Stimulated activated CD4-positive, alpha-beta T cell treated with anti-CD3 and anti-CD28 coated beads, Interleukin-4, amount 100 ng/mL, for 24 hours (primary cell): Measurements from ENCODE around the gene MAN2B2.

Experiments
- DNase-seq: peaks from one replicate; pipeline ENCODE4 v3.0.0-alpha.2; 2020

The MAN2B2 gene

DNA sequence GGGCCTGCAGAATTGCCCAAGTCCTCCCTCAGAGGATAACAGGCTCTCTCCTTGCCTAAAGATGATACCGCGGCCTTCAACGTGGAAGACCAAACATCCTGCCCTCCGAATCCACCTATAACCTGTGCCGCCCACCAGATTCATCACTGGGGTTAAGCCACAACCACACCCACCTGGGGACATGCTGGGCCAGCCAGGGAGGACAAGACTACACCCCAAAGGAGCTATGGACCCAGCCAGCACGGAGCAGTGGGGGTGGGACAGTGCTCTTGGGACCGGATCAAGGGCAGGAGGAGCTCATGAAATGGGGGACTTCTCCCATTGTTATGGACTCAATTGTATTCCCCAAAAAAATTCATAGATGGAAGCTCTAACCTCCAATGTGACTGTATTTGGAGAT lies 6.8 kb upstream of the MAN2B2 start:
- DNase-seq: no peak

DNA sequence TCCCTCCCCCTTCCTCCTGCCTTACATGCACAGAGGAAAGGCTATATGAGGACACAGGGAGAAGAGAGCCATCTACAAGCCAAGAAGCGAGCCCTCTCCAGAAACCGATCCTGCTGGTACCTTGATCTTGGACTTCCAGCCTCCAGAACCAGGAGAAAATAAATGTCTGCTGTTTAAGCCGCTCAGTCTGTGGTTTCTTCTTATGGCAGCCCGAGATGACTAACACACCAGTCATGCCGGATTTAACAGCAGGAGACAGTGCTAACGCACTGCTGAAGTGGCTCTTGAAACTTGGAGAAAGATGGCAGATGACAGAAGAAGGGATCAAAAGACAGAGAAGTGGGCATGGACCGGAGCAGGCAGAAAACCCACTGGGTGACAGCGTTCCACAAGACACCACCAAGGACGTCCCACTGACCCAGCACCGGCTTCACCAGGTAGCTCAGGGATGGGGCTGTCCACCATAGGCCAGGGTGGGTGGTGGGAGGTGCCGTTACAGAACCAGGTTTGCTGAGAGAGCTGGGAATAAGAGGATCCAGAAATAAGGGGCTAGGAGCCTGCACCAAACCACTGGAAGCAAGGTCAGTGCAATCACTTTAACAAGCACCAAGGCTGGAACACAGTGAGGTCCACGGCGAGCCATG lies 6.2 kb upstream of the MAN2B2 start:
- DNase-seq: no peak

DNA sequence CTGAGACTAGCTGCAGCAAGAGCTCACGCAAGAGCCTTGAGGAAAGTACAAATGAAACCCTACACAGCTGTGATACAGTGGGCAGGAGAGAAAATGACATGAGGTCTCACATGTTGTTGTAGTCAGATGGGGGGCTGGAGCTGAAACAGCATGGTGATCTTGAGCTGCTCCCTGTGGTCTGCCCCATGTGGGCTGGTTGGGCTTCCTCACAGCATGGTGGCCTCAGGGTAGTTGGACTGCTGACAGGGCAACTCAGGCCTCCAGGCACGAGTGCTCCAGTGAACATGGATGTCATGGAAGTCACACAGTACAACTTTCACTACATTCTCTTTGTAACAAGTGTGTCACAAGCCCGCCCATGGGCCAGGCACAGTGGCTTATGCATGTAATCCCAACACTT lies 3.4 kb upstream of the MAN2B2 start:
- DNase-seq: no peak

DNA sequence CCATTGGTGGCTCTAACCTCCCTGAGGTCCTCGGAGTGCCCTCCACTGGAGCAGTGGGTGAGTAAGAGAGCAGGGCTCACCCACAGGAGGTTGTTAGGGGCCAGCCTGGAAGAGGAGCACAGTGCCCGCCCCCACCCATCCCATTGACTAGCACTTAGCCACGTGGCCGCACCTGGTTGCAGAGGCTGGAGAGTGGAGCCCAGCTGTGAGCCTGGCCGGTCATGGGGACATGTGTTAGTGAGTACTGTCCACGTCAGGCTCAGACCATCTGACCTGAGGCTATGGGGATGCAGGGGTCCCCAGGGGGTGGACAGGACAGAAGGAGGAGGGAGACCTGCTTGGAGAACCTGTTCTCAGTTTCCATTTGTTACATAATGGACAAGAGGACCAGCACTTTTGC lies 1.4 kb upstream of the MAN2B2 start:
- DNase-seq: no peak

DNA sequence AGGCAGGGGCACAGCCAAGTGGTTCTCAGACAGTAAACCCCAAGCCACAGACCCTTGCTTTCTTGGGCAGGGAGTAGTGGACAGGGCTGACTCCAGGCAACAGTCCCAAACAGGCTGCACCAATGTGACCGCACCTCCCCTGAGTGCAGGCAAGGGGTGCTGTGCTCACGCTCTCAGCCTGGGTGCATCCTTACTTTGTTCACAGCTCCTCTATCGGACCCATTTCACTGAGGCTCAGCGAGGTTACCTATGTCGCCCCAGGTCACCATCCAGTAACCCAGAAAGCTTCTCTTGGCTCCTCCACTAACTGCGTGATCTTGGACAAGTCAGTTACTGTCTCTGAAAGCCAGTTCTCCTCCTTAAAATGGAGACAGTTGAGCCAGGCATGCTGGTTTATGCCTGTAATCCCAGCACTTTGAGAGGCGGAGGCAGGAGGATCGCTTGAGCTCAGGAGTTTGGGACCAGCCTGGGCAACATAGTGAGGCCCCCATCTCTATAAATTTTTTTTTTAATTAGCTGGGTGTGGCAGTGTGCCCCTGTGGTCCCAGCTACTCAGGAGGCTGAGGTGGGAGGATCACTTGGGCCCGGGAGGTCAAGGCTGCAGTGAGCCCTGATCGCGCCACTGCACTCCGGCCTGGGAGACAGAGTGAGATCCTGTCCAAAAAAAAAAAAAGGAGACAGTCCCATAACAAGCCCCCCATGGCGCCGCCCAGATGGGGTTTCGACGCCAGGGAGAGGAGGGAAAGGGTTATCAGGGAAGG lies 823 bp upstream of the MAN2B2 start:
- DNase-seq: no peak

DNA sequence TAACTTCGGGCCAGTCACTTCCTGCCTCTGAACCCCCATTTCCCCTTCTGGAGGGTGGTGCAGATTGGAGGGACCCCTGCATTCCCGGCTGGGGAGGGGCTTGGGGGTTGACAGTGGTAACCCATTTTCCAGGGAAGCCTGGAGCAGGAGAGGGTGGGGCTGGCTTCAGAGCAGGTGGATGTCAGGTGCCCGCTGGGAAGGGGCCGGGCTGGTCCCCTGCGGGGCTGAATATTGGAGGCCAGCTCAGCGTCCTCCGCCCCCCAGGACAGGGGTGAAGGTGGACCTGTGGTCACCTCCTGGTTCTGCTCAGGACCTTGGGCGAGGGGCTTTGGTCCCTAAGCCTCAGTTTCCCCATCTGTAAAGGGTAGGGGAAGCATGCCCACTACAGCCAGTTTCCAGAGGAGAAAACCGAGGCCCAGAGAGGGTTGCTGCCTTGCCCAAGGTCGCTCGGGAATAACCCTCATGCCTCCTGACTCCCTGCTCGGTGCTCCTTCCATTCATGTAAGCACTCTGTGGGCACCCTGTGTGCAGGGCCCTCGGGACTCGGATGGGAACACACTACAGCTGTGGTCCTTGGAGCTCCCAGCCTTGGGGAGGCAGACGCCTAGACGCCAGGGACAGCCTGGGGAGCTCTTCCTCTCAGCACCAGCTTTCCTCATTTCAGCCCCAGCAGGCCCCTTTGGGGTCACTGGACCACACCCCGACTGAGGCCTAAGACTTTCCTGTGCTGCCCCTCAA lies 683 bp downstream of the MAN2B2 start:
- no peak for DNase-seq

DNA sequence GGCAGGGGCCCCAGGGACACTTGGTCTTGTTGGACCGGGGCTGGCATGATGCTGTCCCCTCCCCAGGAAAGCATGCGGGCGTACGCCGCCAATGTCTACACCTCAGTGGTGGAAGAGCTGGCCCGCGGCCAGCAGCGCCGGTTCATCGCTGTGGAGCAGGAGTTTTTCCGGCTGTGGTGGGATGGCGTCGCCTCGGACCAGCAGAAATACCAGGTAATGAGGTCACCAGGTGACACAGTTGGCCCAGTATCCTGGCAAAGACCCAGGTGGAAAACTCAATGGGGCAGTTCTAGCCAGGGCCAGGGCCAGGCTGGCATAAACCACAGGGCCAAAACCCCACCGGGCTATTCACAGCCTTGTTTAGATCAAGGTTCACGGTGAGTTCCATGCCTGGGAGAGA lies 1.5 kb downstream of the MAN2B2 start:
- DNase-seq: no peak

DNA sequence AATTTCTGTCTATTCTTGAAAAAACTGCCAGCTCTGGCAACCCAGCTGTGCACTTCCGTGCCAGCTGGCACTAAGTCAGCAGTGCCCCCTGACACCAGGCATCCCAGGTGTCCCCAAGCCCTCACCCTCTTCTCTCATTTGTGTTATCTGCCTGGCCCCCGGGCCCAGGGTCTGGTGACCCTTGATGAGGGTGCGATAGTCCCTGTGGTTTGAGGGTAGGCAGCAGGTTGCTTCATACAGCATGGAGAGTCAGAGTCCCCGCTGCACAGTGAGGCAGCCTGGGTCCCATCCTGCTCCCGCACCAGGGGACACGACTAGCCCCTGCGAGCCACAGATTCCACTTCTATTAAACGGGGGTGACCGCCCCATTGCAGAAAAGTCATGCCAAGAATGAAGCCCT lies 1.9 kb downstream of the MAN2B2 start:
- no peak for DNase-seq

DNA sequence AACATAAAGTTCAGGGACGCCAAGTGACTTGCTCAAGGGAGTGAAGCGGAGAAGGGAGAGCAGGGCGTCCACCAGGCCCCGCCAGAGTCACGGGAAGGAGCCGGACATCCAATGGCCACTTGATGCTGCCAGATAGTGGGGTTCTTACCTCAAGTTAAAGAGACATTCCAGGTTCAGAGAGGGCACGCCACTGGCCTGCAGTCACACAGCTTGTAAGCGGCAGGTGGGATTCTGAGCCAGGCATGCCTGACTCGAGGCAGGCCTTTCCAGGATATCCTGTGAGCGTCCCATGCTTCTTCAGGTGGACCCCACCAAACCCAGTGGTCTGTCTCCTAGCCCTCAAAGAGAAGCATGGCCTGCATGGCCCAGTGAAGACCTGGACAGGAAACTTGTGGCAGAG lies 2.4 kb downstream of the MAN2B2 start:
- DNase-seq: no peak

DNA sequence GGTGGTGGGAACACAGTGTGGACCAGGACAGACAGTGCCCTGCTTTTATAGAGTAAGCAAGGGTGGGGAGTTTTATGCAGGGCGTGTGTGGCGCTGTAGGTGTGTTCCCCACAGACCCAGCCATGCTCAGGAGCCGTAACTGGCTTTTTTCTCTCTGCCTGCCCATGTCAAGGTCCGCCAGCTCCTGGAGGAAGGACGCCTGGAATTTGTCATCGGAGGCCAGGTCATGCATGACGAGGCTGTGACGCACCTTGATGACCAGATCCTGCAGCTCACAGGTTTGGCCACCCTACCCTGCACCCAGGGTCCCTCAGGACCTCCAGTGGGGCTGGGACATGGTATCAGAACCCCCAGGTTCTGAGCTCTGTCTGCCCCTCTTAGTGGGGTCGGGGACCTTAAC lies 3.2 kb downstream of the MAN2B2 start:
- DNase-seq: no peak

DNA sequence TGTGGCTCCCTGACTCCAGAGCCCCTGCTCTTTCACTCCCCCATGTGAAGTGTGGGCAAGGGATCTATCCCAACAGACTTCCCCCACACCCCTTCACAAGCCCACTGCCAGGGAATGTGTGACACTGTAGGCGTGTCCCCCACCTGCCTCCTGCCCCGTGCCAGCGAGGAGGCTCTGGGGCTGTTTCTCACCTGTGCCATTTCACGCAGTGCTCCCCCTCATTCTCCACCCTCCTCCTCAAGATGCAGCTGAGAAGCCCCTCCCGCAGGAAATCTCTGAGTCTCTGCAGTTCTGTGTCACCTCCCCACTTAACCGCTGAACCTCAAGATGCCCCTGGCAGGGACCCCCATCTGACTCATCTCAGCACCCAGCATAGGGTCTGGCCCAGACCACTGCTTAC lies 5.4 kb downstream of the MAN2B2 start:
- DNase-seq: no peak

DNA sequence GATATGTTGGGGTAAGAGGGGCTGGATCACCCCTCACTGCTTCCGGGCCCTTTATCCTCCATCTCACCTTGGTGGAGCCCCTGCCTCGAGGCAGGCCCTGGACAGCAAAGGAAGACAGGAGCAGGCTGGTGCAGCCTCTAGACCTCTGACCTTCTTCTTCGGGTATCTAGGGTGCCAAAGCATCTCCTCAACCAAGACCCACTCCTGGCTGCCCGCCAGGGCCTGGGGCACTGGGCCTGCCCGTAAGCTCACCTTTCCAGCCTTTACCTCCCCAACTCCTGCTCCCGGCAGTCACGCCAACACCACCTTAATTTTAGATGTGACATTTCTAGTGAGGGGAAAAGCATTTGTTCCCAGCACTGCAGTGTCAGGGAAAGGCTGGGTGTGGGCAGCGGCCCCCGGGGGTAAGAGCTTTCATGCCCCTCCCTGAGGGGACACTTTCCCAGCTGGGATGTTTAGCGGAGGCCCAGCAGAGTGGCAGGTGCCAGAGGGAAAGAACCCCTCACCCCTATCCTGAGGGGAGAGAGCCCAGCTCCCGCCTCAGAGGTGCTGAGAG lies 6.7 kb downstream of the MAN2B2 start:
- no peak for DNase-seq

DNA sequence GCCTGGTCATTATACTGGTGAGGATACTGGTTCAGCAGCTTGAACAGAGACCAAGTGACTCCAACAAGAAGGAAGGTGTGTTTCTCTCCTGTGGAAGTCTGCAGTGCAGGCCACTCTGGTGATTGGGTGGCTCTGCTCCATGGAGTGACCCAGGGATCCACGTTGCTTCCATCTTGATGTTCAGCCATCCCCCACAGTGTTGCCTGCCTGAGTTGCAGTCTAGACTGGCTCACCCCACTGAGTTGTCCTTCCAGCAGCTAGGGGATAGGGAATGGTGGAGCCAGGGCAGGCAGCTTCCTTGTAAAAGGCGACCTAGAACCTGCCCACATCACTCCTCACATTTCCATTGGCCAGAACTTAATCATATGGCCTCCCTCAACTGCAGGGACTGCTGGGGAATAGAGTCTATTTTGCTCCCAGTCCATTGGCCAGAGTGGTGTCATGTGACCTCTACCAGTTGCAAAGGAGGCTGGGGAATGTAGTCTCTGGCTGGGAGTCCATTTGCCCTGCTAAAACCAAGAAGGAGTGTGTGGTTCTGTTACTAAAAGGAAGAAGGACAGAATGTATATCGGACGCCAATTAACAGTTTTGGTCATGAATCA lies 8.0 kb downstream of the MAN2B2 start:
- no peak for DNase-seq

DNA sequence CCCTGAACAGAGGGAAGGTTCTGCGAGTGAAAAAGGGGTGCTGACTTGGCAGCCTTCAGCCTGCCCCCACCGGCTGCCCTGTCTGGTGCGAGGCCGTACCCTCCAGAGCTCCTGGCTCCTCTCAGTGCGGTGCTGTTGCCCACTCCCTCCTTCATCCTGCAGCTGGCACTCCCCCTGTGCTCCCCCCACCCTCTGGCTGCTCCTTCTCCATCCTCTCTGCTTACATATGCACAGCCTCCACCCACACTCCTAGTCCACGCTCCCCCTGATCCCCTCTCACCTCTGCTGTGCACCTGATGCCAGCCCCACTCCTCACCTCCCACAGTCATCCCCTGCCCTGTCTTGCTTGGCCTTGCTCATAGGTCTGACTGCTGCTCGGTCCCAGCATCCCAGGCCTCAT lies 9.9 kb downstream of the MAN2B2 start:
- no peak for DNase-seq

DNA sequence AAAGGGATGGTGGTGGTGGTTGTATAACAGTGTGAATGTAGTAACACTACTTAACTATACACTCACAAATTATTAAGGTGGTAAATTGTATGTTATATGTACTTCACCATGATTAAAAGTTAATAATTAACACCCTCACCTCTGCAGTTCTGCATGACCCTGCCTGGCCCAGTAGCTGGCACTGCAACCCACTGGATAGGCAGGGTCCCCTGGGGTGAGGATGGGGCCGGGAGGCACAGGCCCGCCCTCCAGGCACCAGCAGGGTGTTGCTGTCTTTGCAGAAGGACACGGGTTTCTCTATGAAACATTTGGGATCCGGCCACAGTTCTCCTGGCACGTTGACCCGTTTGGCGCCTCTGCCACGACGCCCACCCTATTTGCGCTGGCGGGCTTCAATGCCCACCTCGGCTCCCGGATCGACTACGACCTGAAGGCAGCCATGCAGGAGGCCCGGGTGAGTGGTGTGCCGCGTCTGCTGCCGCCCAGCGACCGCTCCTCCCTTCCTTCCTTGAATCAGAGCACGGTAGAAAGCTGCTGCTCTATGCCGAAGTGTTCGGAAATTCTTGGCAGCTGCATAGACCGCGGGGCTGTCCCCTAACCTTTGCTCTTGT lies 11.8 kb downstream of the MAN2B2 start:
- DNase-seq: no peak

DNA sequence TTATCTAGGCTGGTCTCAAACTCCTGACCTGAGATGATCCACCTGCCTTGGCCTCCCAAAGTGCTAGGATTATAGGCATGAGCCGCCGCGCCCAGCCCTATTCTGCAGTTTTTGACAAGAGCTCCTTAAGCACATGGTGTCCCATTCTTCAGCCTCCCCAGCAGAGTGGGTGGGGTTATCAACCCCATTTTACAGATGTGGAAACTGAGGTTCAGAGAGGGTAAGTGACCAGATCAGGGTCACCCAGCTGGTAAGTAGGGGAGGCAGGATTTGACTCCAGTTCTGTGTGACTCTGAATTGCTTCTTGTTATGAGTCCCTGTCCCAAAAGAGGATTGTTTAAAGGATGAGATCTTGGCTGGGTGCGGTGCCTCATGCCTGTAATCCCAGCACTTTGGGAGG lies 14.5 kb downstream of the MAN2B2 start:
- DNase-seq: no peak

DNA sequence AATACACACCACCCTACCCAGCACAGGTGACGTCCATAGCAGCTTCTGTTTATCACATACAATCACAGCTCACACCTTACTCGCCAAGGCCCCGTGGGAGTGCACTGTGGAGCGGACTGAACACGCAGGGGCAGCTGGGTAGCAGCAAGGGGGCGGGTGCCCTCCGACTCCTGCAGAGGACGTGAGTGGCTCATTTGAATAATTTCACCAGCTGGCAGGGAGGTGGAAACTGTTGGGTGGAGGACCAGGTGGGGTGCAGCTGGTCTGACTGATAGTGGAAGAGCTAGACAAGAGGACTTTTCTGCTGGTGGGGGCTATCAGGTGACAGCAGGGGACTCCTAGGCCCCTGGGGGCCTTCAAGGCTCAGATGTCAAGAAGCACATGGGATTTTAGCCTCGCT lies 16.3 kb downstream of the MAN2B2 start:
- DNase-seq: no peak

DNA sequence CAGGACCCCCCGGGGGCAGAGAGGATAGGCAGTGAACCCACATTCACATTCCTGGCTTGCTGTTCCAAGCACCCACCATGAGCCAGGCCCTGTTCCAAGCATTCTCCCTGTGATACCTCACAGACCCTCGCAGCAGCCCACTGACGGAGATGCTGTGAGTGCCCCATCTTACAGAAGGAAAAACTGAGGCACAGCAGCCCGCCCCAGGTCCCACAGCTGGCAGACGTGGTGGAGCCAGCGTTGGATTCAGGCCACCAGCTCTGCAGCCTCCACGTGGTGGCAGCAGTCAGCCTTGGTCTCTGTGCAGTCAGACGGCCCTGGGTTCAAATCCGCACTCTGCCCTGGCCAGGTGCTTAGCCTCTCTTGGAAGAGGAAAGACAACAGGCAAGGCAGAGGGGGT lies 16.8 kb downstream of the MAN2B2 start:
- no peak for DNase-seq

DNA sequence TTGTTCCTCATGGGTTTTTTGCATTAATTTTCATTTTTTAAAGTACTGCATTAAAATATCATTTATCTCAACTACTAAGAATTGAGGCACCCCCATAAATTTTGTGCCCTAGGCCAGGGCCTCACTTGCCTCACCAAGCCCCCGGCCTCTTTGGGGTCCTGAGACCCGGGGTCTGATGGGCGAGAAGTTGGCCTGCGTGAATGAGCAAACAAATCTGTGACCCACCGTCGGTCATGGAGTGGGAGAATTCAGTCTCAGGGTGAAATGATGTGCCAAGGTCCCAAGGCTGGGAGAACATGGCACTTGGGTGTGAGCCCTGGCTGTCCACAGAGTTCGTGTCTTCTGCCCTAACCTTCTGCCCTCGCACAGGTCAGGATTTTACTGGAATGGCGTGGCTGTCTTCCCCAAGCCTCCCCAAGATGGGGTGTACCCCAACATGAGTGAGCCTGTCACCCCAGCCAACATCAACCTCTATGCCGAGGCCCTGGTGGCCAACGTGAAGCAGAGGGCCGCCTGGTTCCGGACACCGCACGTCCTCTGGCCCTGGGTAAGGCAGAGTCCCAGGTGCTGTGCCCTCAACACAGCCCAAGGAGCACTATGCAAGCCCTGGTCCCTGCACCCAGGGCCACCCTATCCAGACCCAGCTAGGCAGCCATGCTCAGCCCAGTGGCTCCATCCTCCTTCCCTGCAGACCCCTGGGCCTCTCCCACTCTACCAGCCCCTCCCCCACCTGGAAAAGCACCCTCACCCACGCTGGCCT lies 18.0 kb downstream of the MAN2B2 start:
- DNase-seq: no peak

DNA sequence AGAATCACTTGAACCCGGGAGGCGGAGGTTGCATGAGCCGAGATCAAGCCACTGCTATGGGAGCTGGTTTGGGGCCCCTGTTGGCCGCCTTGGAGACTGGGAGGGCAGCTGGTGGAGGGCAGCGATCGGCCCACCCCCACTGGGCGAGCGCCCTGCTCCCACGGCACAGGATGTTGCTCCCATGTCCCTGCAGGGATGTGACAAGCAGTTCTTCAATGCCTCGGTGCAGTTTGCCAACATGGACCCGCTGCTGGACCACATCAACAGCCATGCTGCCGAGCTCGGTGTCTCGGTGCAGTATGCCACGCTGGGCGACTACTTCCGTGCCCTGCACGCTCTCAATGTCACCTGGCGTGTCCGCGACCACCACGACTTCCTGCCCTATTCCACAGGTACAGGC lies 19.4 kb downstream of the MAN2B2 start:
- no peak for DNase-seq

DNA sequence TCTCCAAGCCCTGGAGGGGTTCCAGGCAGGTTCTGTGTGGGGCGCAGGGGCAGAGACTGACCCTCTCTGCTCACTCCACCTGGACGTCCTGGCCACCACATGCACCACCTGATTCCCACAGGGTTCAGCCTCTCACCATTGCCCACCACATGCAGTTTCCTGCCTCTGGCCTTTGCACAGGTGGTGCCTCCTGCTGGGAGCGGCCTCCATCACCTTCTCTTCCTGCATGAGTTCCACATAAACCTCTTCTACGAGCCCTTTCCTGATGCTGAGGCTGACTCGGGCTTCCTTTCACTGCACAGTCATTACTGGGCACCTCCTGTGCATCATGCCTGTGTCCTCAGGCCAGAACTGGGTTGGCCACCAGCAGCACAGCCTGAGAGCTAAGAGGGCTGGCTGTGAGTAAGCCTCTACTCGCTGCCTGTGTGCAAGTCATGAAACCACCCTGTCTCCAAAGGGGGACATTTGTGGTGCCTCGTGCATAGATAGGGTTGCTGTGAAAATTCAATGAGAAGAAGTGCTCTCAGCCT lies 19.9 kb downstream of the MAN2B2 start:
- DNase-seq: no peak
